ENCODE data around the gene ABCA8.
A peak's percentile ranks its signal among the peaks of the same experiment; 100 is the strongest.
"Not testable (repeated sequence)": the region's sequence is repeated elsewhere in the genome, so short reads cannot be mapped to it uniquely, and the experiment has no call there.

The ABCA8 gene

DNA sequence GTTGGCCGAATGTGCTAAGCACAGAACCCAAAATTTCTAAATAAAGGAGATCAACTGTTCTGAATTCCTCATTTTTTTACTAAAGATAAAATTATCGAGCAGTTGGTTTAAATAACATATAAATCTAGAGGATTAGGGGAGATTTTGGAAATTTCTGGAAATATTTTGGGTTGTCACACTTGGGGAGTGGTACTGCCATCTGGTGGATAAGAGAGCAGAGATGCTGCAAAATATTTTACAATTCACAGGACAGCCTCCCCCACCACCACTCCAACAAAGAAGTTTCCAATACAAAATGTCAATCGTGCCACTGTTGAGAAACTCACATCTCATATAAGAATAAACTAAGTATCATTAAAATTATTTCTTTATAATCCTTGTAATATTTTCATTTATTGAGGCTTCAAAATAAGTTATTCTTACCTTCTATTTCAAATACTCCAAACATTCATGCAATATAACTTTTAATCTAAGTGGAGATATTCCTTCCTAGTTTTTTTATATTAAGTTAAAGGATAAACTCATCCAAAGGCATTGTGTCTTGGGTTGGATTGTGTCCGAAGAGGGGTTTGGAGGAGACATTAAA is 17.0 kb upstream of the ABCA8 start:
- TF ChIP-seq, protein P1, sequence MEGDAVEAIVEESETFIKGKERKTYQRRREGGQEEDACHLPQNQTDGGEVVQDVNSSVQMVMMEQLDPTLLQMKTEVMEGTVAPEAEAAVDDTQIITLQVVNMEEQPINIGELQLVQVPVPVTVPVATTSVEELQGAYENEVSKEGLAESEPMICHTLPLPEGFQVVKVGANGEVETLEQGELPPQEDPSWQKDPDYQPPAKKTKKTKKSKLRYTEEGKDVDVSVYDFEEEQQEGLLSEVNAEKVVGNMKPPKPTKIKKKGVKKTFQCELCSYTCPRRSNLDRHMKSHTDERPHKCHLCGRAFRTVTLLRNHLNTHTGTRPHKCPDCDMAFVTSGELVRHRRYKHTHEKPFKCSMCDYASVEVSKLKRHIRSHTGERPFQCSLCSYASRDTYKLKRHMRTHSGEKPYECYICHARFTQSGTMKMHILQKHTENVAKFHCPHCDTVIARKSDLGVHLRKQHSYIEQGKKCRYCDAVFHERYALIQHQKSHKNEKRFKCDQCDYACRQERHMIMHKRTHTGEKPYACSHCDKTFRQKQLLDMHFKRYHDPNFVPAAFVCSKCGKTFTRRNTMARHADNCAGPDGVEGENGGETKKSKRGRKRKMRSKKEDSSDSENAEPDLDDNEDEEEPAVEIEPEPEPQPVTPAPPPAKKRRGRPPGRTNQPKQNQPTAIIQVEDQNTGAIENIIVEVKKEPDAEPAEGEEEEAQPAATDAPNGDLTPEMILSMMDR (IDR thresholded peaks at IDR 0.05; ENCODE audit: insufficient read depth, low read depth, low read length, missing control alignments), result peak; percentile 66
- DNase-seq (ENCODE audit: low read depth), result peak; percentile 22
- H3K4me3 ChIP-seq (ENCODE audit: low read length), result no peak overlapping the region

DNA sequence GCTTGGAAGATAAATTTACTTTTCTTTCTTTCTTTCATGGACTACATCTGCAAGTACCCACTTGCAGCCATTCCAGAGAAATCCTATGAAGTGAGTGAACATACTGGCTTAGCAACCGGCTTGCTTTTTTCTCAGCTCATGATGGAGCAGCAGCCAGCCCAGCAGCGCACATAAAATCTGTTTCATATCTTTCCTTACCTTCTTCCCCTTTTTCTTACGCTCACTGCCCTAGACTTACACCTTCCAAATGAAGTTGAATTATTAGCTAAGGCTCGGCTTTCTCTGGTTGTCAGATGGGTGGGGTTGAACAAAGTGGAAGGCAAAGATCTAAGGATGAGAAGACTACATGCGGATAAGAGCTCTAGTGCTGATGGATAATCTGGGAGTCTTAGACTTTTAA is 13.9 kb upstream of the ABCA8 start:
- TF ChIP-seq, protein P1 (IDR thresholded peaks at IDR 0.05; ENCODE audit: insufficient read depth, low read depth, low read length, missing control alignments), result no peak
- no peak overlapping the region for H3K4me3 ChIP-seq (ENCODE audit: low read length)
- no peak for DNase-seq (ENCODE audit: low read depth)

DNA sequence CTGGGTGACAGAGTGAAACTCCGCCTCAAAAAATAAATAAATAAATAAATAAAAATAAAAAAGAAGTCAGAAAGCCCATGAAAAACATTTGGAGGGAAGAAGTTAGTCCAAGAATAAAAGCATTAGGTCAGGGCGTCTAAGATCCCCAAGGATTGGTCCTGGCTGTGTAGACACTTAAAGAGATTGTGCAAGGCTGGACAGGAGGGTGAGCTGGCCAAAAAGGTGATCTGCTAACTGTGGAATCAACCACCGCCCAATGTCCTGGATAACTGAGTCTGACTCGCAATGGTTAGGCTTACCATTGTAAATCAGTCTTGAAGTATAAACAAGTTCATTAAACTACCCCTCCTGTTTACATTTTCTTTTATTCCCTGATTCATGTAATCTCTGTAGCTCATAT is 8.8 kb upstream of the ABCA8 start:
- H3K4me3 ChIP-seq (ENCODE audit: low read length), result no peak overlapping the region
- DNase-seq (ENCODE audit: low read depth), result peak; percentile 17
- TF ChIP-seq, protein P1 (IDR thresholded peaks at IDR 0.05; ENCODE audit: insufficient read depth, low read depth, low read length, missing control alignments), result no peak

DNA sequence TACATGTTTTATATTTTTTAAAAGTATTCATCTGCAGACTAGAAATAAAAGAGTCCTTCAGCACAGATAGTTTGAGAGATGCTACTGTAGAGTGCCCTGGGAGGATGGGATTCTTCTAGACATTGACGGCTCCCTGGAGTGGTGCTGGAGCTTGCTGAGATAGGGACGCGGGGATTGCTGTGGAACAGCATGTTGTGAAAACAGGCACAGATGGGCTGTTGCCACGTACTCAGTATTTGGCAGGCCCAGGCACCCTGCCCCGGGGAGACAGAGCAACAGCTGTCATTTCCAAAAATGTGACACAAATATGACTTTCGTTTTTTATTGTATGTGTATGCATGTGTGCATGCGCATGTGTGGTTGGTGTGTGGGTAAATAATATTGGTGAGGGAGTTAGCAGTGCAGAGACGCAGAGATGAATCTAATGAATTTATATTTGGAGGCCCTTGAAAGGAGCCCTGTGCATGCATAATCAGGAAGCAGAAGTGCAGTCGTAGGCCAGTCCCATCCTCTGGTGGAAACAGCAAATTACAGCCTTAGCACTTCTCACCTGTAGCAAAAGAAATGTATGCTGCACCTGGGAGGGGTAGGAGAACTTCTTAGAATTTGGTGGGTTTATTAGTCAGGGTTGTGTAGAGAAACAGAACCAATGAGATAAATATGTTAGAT is 6.2 kb upstream of the ABCA8 start:
- no peak overlapping the region for H3K4me3 ChIP-seq (ENCODE audit: low read length)
- no peak for DNase-seq (ENCODE audit: low read depth)
- TF ChIP-seq, protein P1 (IDR thresholded peaks at IDR 0.05; ENCODE audit: insufficient read depth, low read depth, low read length, missing control alignments), result no peak

DNA sequence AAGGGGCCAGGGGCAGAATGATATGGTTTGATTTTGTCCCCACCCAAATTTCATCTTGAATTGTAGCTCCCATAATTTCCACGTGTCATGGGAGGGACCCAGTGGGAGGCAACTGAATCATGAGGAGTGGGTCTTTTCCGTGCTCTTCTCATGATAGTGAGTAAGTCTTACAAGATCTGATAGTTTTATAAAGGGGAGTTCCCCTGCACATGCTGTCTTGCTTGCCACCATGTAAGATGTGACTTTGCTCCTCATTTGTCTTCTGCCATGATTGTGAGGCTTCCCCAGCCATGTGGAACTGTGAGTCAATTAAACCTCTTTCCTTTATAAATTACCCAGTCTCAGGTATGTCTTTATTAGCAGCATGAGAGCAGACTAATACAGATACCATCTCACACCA is 3.9 kb upstream of the ABCA8 start:
- not testable (repeated sequence) for DNase-seq (ENCODE audit: low read depth); H3K4me3 ChIP-seq (ENCODE audit: low read length)

DNA sequence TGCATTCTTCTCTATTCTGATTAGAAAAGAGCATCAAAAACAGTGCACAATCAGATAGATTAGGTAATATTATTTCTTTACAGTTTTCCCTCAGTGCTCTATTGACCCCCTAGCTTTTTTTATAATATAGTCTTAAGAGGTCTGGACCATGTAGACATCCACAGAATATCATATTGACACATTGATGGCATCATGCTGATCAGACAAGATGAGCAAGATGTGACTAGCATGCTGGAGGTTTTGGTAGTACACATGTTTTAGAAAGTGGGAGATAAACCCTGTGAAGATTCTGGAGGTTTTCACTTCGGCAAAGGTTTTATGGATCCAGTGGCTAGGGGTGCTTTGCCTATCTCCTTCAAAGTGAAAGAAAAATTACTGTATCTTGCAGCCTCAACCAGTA is 2.8 kb upstream of the ABCA8 start:
- TF ChIP-seq, protein P1 (IDR thresholded peaks at IDR 0.05; ENCODE audit: insufficient read depth, low read depth, low read length, missing control alignments), result no peak
- no peak overlapping the region for H3K4me3 ChIP-seq (ENCODE audit: low read length)
- no peak for DNase-seq (ENCODE audit: low read depth)

DNA sequence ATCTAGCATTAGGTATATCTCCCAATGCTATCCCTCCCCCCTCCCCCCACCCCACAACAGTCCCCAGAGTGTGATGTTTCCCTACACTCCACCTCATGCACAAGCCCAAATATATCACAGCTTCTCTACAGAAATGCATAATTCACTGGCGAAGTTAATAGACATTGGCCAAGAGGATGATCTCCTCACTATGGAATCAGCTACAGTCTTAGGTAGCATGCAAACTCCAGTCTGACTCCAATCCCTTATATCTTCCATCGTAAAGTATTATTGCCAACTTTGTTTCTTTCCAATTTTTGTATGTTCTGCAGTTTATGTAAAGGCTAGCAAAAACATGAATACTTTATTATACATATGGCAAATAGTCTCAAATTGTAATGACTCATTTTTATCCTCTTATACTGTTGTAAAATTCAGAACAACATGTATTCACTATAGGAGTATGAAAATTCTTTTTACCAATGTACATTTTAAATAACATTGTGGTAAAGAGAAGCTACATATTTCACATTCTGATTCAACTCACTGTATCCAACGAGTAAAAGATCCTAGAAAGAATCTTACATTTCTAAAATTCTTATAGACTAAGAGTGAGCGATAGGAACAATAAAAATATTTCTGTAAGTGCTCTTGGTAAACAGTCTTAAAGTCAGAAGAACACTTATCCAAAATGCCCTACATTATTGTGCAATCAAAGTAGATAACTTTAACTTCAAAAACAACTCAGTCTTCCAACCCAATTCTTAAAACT is 871 bp downstream of the ABCA8 start:
- H3K4me3 ChIP-seq (ENCODE audit: low read length), result no peak overlapping the region
- TF ChIP-seq, protein P1 (IDR thresholded peaks at IDR 0.05; ENCODE audit: insufficient read depth, low read depth, low read length, missing control alignments), result no peak
- DNase-seq (ENCODE audit: low read depth), result no peak
